RWPE1 (cell line): ENCODE data around the gene DOCK4.

Experiments
- CTCF ChIA-PET: fragments of 350-600 bp; sonication (Branson Sonifier 250); formaldehyde crosslinking; extraction: SDS; loops from one replicate; lab custom pipeline; 2021; lab: Yijun Ruan, JAX
- POLR2A ChIA-PET: fragments of 400-600 bp; formaldehyde crosslinking; extraction: SDS; loops from one replicate; lab custom pipeline; 2020; ENCODE audit warnings: antibody characterized with exemption; ENCODE audit not compliant: low non-redundant PET; lab: Yijun Ruan, JAX
- DNase-seq: peaks from one replicate; pipeline ENCODE4 v3.0.0; 2012; ENCODE audit warnings: low spot score
- H3K27ac ChIP-seq: fragments of 450-650 bp; 2 replicates; pipeline ENCODE4 v1.5.1; 2017
- TF ChIP-seq, protein P1 (sequence below): fragments of 450-650 bp; conservative IDR thresholded peaks from 2 replicates; pipeline ENCODE4 v1.5.1; 2017; ENCODE audit warnings: low read depth, mild to moderate bottlenecking

Gene DOCK4

GRCh38 chr7:112171673-112172072 is 34.5 kb downstream of the DOCK4 start:
- TF ChIP-seq, protein P1, sequence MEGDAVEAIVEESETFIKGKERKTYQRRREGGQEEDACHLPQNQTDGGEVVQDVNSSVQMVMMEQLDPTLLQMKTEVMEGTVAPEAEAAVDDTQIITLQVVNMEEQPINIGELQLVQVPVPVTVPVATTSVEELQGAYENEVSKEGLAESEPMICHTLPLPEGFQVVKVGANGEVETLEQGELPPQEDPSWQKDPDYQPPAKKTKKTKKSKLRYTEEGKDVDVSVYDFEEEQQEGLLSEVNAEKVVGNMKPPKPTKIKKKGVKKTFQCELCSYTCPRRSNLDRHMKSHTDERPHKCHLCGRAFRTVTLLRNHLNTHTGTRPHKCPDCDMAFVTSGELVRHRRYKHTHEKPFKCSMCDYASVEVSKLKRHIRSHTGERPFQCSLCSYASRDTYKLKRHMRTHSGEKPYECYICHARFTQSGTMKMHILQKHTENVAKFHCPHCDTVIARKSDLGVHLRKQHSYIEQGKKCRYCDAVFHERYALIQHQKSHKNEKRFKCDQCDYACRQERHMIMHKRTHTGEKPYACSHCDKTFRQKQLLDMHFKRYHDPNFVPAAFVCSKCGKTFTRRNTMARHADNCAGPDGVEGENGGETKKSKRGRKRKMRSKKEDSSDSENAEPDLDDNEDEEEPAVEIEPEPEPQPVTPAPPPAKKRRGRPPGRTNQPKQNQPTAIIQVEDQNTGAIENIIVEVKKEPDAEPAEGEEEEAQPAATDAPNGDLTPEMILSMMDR: no peak
- no peak for DNase-seq
- ChIA-PET CTCF (interaction anchor here (0.7 kb wide), 1 partner anchor 93 kb away, joined by 3 read pairs; no protein-coding TSS in a partner anchor), POLR2A (interaction anchor here (0.7 kb wide), 1 partner anchor 41 kb away, joined by 3 read pairs; no protein-coding TSS in a partner anchor)
- no peak overlapping the region for H3K27ac ChIP-seq

GRCh38 chr7:112168915-112169314 is 37.3 kb downstream of the DOCK4 start:
- DNase-seq: no peak
- CTCF ChIA-PET: interaction anchor here (0.7 kb wide), 1 partner anchor 165 kb away, joined by 4 read pairs; no protein-coding TSS in a partner anchor
- POLR2A ChIA-PET: no interaction called here
- no peak overlapping the region for H3K27ac ChIP-seq
- TF ChIP-seq, protein P1: no peak

GRCh38 chr7:112167147-112167546 is 39.1 kb downstream of the DOCK4 start:
- DNase-seq: no peak
- ChIA-PET POLR2A (no interaction called here), CTCF (no interaction called here)
- TF ChIP-seq, protein P1: no peak
- H3K27ac ChIP-seq: no peak overlapping the region

GRCh38 chr7:112162784-112163506 is 43.3 kb downstream of the DOCK4 start:
- ChIA-PET POLR2A (no interaction called here), CTCF (interaction anchor here (0.6 kb wide), 2 partner anchors 26 to 48 kb away, joined by 3 to 4 read pairs; no protein-coding TSS in a partner anchor)
- H3K27ac ChIP-seq: no peak overlapping the region
- DNase-seq: no peak
- TF ChIP-seq, protein P1: no peak

GRCh38 chr7:112162142-112162766 is 43.9 kb downstream of the DOCK4 start:
- POLR2A ChIA-PET: no interaction called here
- peak; percentile 16 for DNase-seq

More at GRCh38 chr7:112162142-112162766, 43.9 kb downstream of the DOCK4 start:
- CTCF ChIA-PET: interaction anchor here (0.6 kb wide), 1 partner anchor 26 kb away, joined by 3 read pairs; no protein-coding TSS in a partner anchor
- TF ChIP-seq, protein P1: no peak
- H3K27ac ChIP-seq: no peak overlapping the region
